Panc1 (cell line): Measurements from ENCODE around the gene ARL14EPL. TPM values are rescaled to one million over a fixed set of nuclear protein-coding genes. Genes with fewer than 3 reads are reported as not detected.
A peak's percentile ranks its signal among the peaks of the same experiment; 100 is the strongest.

ENCODE experiments used
- ATAC-seq: fragments of 200-7000 bp; cut with Tn5 transposase; 2 replicates; pipeline ENCODE4 v1.9.1; 2020; ENCODE audit warnings: mild to moderate bottlenecking, moderate library complexity
- BruUV-seq: library from RNA; stranded (reverse); fragments of 400-500 nt; replicated peaks from 2 replicates; lab custom pipeline; 2021; lab: Mats Ljungman, UMichigan
- CTCF ChIA-PET: fragments of 300-600 bp; sonication (Branson Sonifier 250); formaldehyde crosslinking; loops from one replicate; lab custom pipeline; 2022; ENCODE audit warnings: antibody characterized with exemption; lab: Charles Lee
- POLR2A ChIA-PET: fragments of 300-600 bp; sonication (Branson Sonifier 250); formaldehyde crosslinking; loops from one replicate; lab custom pipeline; 2022; ENCODE audit warnings: antibody characterized with exemption; lab: Charles Lee
- DNase-seq: peaks from one replicate; pipeline ENCODE4 v3.0.0-alpha.2; 2010; ENCODE audit warnings: low read depth, low spot score
- H3K27ac ChIP-seq: 2 replicates; pipeline ENCODE4 v1.5.1; 2011; ENCODE audit warnings: mild to moderate bottlenecking, low read length, inconsistent platforms
- H3K27me3 ChIP-seq: fragments of 200-500 bp; sonication (Bioruptor generic); 2 replicates; pipeline ENCODE4 v1.6.0; 2014; ENCODE audit warnings: low read length, inconsistent platforms; ENCODE audit not compliant: control insufficient read depth, insufficient read depth
- H3K36me3 ChIP-seq: fragments of 200-500 bp; sonication (Bioruptor generic); 2 replicates; pipeline ENCODE4 v1.5.1; 2014; ENCODE audit warnings: inconsistent platforms, mild to moderate bottlenecking, low read length, moderate library complexity; ENCODE audit not compliant: control insufficient read depth, insufficient read depth
- H3K4me1 ChIP-seq: 2 replicates; pipeline ENCODE4 v1.5.1; 2011; ENCODE audit warnings: inconsistent platforms, mild to moderate bottlenecking, low read length, moderate library complexity; ENCODE audit not compliant: control insufficient read depth, insufficient read depth
- H3K4me3 ChIP-seq, 2 experiments: 2 replicates each; pipeline ENCODE4 v1.5.1; 2011 to 2012; ENCODE audit warnings: low read depth in 2 of 2, low read length in 2 of 2, mild to moderate bottlenecking in 2 of 2, inconsistent platforms in 1 of 2, moderate library complexity in 1 of 2
- H3K9me3 ChIP-seq: fragments of 200-500 bp; sonication (Bioruptor generic); 2 replicates; pipeline ENCODE4 v1.5.1; 2014; ENCODE audit warnings: low read depth, mild to moderate bottlenecking, inconsistent platforms, low read length, moderate library complexity; ENCODE audit not compliant: control insufficient read depth, insufficient read depth
- POLR2AphosphoS5 ChIP-seq: IDR thresholded peaks from 2 replicates; pipeline ENCODE4 v1.6.1; 2012; ENCODE audit warnings: mild to moderate bottlenecking, low read depth, low read length, moderate library complexity
- REST ChIP-seq, 2 experiments: IDR thresholded peaks; 2 replicates each; pipeline ENCODE4 v1.6.1; 2011 to 2012; ENCODE audit warnings: low read depth in 2 of 2, control low read depth in 1 of 2, low read length in 1 of 2, mild to moderate bottlenecking in 1 of 2, moderate library complexity in 1 of 2; ENCODE audit not compliant: insufficient read depth in 1 of 2
- SIN3A ChIP-seq: IDR thresholded peaks from 2 replicates; pipeline ENCODE4 v1.6.1; 2012; ENCODE audit warnings: low read depth, mild to moderate bottlenecking, low read length, moderate library complexity, borderline replicate concordance; ENCODE audit not compliant: insufficient read depth
- TCF7L2 ChIP-seq: IDR thresholded peaks from 2 replicates; pipeline ENCODE4 v1.6.1; 2011; ENCODE audit warnings: mild to moderate bottlenecking, low read depth, low read length, inconsistent platforms
- in situ Hi-C: cut with HindIII; loops from 2 replicates; pipeline ENCODE4 v1.10.0; 2016; ENCODE audit warnings: low sequenced_read_pairs, low pct_unique_long_range_greater_than_20kb
- intact Hi-C: fragments of 100-400 bp; cut with micrococcal nuclease; formaldehyde crosslinking; loops from one replicate; pipeline ENCODE4 v1.10.0; 2022; ENCODE audit not compliant: unreplicated experiment
- total RNA-seq: library from RNA; stranded (reverse); gene quantifications from one replicate; pipeline ENCODE4 v1.2.1, GENCODE V29; 2021; ENCODE audit not compliant: unreplicated experiment
- TF ChIP-seq, protein P1 (sequence below): fragments of 450-650 bp; IDR thresholded peaks from 2 replicates; pipeline ENCODE4 v1.5.1; 2017; ENCODE audit warnings: mild to moderate bottlenecking

The ARL14EPL gene
- total RNA-seq, 1 experiment from 2014 or later = not detected

DNA sequence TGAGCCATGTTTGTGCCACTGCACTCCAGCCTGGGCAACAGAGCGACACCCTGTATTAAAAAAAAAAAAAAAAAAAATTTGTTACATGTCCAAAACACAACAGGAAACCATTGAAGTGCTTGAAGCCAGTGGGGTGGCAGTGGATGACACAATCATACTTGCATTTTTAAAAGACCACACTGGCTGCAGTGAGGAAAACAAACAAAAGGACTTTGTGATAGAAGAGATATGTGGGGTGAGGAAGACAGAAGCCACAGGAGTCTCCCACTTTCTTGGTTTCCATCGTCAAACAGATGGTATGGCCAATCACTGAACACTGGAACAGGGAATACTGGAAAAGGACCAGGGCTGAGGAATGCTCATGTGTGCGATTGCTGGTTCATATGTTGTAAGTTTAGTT, 31.7 kb downstream of the ARL14EPL start:
- ChIA-PET CTCF (no interaction called here), POLR2A (no interaction called here)
- H3K36me3 ChIP-seq = no peaks in the 10 kb centered on the region
- no peaks in the 10 kb centered on the region for H3K9me3 ChIP-seq
- TF ChIP-seq REST (IDR thresholded peaks at IDR 0.05; ENCODE audit: insufficient read depth in 1 of 2, low read depth in 2 of 2, low read length in 1 of 2) = no peak
- TF ChIP-seq TCF7L2 = no peak
- no peak for TF ChIP-seq SIN3A
- TF ChIP-seq POLR2AphosphoS5 = no peak
- TF ChIP-seq, protein P1, sequence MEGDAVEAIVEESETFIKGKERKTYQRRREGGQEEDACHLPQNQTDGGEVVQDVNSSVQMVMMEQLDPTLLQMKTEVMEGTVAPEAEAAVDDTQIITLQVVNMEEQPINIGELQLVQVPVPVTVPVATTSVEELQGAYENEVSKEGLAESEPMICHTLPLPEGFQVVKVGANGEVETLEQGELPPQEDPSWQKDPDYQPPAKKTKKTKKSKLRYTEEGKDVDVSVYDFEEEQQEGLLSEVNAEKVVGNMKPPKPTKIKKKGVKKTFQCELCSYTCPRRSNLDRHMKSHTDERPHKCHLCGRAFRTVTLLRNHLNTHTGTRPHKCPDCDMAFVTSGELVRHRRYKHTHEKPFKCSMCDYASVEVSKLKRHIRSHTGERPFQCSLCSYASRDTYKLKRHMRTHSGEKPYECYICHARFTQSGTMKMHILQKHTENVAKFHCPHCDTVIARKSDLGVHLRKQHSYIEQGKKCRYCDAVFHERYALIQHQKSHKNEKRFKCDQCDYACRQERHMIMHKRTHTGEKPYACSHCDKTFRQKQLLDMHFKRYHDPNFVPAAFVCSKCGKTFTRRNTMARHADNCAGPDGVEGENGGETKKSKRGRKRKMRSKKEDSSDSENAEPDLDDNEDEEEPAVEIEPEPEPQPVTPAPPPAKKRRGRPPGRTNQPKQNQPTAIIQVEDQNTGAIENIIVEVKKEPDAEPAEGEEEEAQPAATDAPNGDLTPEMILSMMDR = no peak
- no peak for ATAC-seq
- intact Hi-C loops = no loop called here
- no TSS peak for BruUV-seq
- DNase-seq = no peak
- no peak overlapping the region for H3K4me3 ChIP-seq
- peaks cover 2% of the 10 kb centered on the region; the same call in 1 of the 2 replicates for H3K27me3 ChIP-seq
- in situ Hi-C loops = no loop called here
- H3K27ac ChIP-seq = no peak overlapping the region
- H3K4me1 ChIP-seq = no peaks in the 10 kb centered on the region

- DNase-seq = no peak
- no peak overlapping the region for H3K4me3 ChIP-seq
- H3K27ac ChIP-seq = no peak overlapping the region
- in situ Hi-C loops = no loop called here
- peak; percentile 80 for ATAC-seq
- no peaks in the 10 kb centered on the region for H3K9me3 ChIP-seq
- ChIA-PET CTCF (interaction anchor here (0.6 to 0.7 kb wide), 2 partner anchors 156 to 212 kb away, joined by 3 to 6 read pairs; no protein-coding TSS in a partner anchor), POLR2A (no interaction called here)
- H3K4me1 ChIP-seq = no peaks in the 10 kb centered on the region
- H3K36me3 ChIP-seq = no peaks in the 10 kb centered on the region
- BruUV-seq = no TSS peak
- intact Hi-C loops = loop anchor here (1.0 kb wide), 1 partner anchor 434 kb away; no protein-coding TSS in a partner anchor
- TF ChIP-seq TCF7L2 = no peak
- TF ChIP-seq, protein P1 = peak; percentile 78
- peaks cover 2% of the 10 kb centered on the region; the same call in 1 of the 2 replicates for H3K27me3 ChIP-seq
These were observed 35.9 kb downstream of the ARL14EPL start for GRCh38 chr5:116068028-116068632.
